Testis (tissue), 2 donors: ENCODE results near the gene GALNT7.

Experiments
- POLR2A ChIP-seq: fragments of 450-650 bp; IDR thresholded peaks from one replicate; pipeline ENCODE4 v1.6.1; 2017; ENCODE audit warnings: antibody characterized with exemption, mild to moderate bottlenecking, moderate library complexity
- TF ChIP-seq, protein P1 (sequence below), 3 experiments: fragments of 450-650 bp in 2 of 3; fragments of 200-600 bp in 1 of 3; sonication (generic) in 1 of 3; IDR thresholded peaks; one replicate each; pipeline ENCODE4 v1.5.1; 2016 to 2019; ENCODE audit warnings: antibody characterized with exemption in 3 of 3, mild to moderate bottlenecking in 2 of 3, moderate library complexity in 1 of 3

DNA sequence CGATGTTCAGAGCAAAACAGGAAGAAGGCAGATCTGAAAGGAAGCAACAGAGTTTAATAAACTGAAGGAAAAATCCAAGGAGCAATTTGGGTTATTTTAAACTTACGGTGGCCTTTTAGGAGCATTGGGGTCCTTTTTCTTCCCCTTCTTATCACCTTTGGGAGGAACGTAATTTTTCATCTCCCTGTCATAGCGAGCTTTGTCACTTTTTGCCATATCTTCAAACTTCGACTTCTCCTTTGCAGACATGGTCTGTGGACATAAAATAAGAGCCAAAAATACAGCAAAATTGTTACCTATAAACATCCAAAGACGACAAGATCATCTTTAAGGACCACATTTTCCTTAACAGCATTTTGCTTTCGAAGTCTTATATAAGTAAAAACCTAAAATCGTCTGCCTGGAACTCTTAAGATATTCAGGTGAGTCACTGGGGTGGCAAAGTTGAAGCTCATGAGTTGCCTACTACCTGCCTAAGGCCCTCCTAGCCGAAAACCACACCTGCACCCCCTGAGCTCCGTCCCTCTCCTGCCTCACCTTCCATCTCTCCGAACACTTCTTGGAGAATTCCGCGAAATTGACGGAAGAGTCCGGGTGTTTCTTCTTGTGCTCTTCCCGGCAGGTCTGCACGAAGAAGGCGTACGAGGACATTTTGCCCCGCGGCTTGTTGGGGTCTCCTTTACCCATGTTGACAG is 164.5 kb downstream of the GALNT7 start:
- TF ChIP-seq, protein P1, sequence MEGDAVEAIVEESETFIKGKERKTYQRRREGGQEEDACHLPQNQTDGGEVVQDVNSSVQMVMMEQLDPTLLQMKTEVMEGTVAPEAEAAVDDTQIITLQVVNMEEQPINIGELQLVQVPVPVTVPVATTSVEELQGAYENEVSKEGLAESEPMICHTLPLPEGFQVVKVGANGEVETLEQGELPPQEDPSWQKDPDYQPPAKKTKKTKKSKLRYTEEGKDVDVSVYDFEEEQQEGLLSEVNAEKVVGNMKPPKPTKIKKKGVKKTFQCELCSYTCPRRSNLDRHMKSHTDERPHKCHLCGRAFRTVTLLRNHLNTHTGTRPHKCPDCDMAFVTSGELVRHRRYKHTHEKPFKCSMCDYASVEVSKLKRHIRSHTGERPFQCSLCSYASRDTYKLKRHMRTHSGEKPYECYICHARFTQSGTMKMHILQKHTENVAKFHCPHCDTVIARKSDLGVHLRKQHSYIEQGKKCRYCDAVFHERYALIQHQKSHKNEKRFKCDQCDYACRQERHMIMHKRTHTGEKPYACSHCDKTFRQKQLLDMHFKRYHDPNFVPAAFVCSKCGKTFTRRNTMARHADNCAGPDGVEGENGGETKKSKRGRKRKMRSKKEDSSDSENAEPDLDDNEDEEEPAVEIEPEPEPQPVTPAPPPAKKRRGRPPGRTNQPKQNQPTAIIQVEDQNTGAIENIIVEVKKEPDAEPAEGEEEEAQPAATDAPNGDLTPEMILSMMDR (IDR thresholded peaks at IDR 0.05): no peak
- no peak for TF ChIP-seq POLR2A
